ENCODE measurements around the gene ADK. TPM values are rescaled to one million over a fixed set of nuclear protein-coding genes. Genes with fewer than 3 reads are reported as not detected.
"Not testable (repeated sequence)": the region's sequence is repeated elsewhere in the genome, so short reads cannot be mapped to it uniquely, and the experiment has no call there.

ADK gene
- total and polyA plus RNA-seq, 2 donors (not counting 3 experiments of a cell fraction or from before 2014, with no cell fraction given), result 11.7 to 46.5 TPM

DNA sequence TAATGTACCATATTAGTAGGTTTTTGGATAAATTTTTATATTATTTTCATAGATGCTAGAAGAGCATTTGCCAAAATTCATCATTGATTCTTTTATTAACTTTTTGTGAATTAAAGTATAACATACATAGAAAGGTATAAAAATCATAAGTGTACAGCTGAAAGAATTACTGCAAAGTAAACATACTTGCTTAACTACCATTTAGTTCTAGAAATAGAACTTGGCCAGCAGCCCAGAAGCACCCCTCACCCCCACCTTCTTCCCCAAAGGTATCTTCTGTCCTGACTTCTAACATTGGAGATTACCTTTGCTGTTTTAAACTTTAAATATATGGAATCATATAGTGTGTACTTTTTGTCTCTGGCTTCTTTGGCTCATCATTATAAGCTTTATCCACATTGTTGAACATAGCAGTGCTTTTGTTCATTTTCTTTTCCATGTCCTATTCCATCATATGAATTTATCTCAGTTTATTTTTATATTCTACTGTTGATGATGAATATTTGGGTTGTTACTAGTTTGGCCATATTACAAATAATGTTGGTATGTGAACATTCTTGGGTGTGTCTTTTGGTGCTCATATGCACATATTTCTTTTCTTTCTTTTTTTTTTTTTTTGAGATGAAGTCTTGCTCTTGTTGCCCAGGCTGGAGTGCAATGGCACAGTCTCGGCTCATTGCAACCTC is 142.8 kb downstream of the ADK start:
- CTCF ChIA-PET, result interaction anchor here (0.8 kb wide), 1 partner anchor 14 kb away, joined by 3 read pairs; no protein-coding TSS in a partner anchor
- TF ChIP-seq FOS (IDR thresholded peaks at IDR 0.05; ENCODE audit: borderline replicate concordance, insufficient read depth, low read length) (no peak), GATA2 (IDR thresholded peaks at IDR 0.05; ENCODE audit: insufficient read depth, insufficient read length, low read depth, low read length) (no peak), EZH2 (IDR thresholded peaks at IDR 0.05; ENCODE audit: borderline replicate concordance, low read depth, low read length, severe bottlenecking) (no peak)
- TF ChIP-seq, protein P1, sequence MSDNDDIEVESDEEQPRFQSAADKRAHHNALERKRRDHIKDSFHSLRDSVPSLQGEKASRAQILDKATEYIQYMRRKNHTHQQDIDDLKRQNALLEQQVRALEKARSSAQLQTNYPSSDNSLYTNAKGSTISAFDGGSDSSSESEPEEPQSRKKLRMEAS (IDR thresholded peaks at IDR 0.05; ENCODE audit: insufficient read depth, insufficient read length), result no peak
- FAIRE-seq, result no peak

DNA sequence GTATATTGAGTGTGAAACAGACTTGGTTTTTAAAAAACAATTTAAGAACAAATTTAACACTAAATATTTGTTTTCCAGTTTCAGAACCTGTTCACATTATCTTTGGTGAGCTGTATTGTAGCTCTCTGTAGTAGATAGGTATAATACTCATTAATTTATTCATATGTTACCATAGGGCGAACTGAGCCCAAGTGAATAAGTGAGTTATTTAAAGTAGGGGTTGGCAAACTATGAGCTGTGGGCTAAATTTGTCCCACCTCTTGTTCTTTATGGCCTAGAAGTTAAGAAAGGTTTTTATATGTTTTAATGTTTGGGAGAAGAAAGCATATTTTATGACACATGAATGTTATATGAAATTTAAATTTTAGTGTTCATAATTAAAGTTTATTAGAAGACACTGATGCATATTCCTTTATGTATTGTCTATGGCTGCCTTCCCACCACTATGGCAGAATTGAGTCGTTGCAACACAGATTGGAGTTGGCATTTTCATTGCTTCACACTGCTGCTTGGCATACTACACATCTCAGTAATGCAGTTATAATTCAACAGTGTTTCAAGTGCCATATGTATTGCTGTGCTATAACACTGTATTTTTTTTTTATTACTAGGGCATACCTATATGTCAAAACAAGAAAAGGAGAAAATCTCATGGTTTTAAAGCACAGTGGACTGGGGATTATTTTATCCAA is 146.5 kb downstream of the ADK start:
- Histone ChIP-seq H3K27ac (ENCODE audit: insufficient read depth, low read depth, low read length) (no peak overlapping the region), H2AFZ (ENCODE audit: low read depth, low read length) (no peak overlapping the region), H3K4me2 (ENCODE audit: insufficient read depth, low read length) (no peak overlapping the region), H4K20me1 (replicated peaks; ENCODE audit: control insufficient read depth, extremely low read depth, insufficient read depth, low read length) (no peaks in the 10 kb centered on the region), H3K4me3 (replicated peaks in 1 of 3; ENCODE audit: insufficient read depth in 1 of 3, low read depth in 1 of 3, low read length in 3 of 3) (no peak overlapping the region), H3K36me3 (ENCODE audit: control insufficient read depth in 2 of 2, extremely low read depth in 1 of 2, insufficient read depth in 2 of 2, low read length in 2 of 2) (no peaks in the 10 kb centered on the region), H3K27me3 (ENCODE audit: control insufficient read depth in 2 of 2, insufficient read depth in 2 of 2, low read length in 2 of 2) (no peaks in the 10 kb centered on the region), H3K79me2 (ENCODE audit: control insufficient read depth, insufficient read depth, low read length) (peaks cover 21% of the 10 kb centered on the region), H3K9me1 (replicated peaks; ENCODE audit: control insufficient read depth, extremely low read depth, insufficient read depth, low read length) (no peaks in the 10 kb centered on the region), H3K9ac (replicated peaks; ENCODE audit: extremely low read depth, insufficient read depth, low read length) (no peak overlapping the region), H3K9me3 (replicated peaks; ENCODE audit: control insufficient read depth, insufficient read depth, low read length) (no peaks in the 10 kb centered on the region), H3K4me1 (ENCODE audit: control insufficient read depth, extremely low read depth, insufficient read depth, low read length) (peaks cover 3% of the 10 kb centered on the region)
- FAIRE-seq (no peak), DNase-seq (ENCODE audit: low read depth, low spot score) (no peak)
- ChIA-PET CTCF (interaction anchor here (0.9 kb wide), 1 partner anchor 21 kb away, joined by 3 read pairs; no protein-coding TSS in a partner anchor), POLR2A (no interaction called here)
- TF ChIP-seq EZH2 (IDR thresholded peaks at IDR 0.05; ENCODE audit: borderline replicate concordance, low read depth, low read length, severe bottlenecking) (no peak), MYC (IDR thresholded peaks at IDR 0.05; ENCODE audit: low read depth, low read length) (no peak), POLR2A (IDR thresholded peaks at IDR 0.05; ENCODE audit: low read depth, low read length) (no peak)
- intact Hi-C loops (cut with micrococcal nuclease), result no loop called here
- no TSS peak for BruUV-seq (replicated peaks)
- dilution Hi-C loops (cut with MboI; ENCODE audit: extremely low pct_ligation_motif_present, low sequenced_read_pairs), result no loop called here

More for the DNA sequence above, 142.8 kb downstream of the ADK start:
- peak; percentile 48 for DNase-seq (ENCODE audit: low read depth, low spot score)
- H3K36me3 ChIP-seq (ENCODE audit: control insufficient read depth in 2 of 2, extremely low read depth in 1 of 2, insufficient read depth in 2 of 2, low read length in 2 of 2), result no peaks in the 10 kb centered on the region
- H3K4me1 ChIP-seq (ENCODE audit: control insufficient read depth, extremely low read depth, insufficient read depth, low read length), result peaks cover 3% of the 10 kb centered on the region
- no peaks in the 10 kb centered on the region for H3K9me3 ChIP-seq (replicated peaks; ENCODE audit: control insufficient read depth, insufficient read depth, low read length)
- H3K27ac ChIP-seq (ENCODE audit: insufficient read depth, low read depth, low read length), result no peak overlapping the region
- no peaks in the 10 kb centered on the region for H4K20me1 ChIP-seq (replicated peaks; ENCODE audit: control insufficient read depth, extremely low read depth, insufficient read depth, low read length)
- no peaks in the 10 kb centered on the region for H3K9me1 ChIP-seq (replicated peaks; ENCODE audit: control insufficient read depth, extremely low read depth, insufficient read depth, low read length)
- H3K4me2 ChIP-seq (ENCODE audit: insufficient read depth, low read length), result no peak overlapping the region
- H3K4me3 ChIP-seq (replicated peaks in 1 of 3; ENCODE audit: insufficient read depth in 1 of 3, low read depth in 1 of 3, low read length in 3 of 3), result no peak overlapping the region
- BruUV-seq (replicated peaks), result no TSS peak
- dilution Hi-C loops (cut with MboI; ENCODE audit: extremely low pct_ligation_motif_present, low sequenced_read_pairs), result no loop called here
- H2AFZ ChIP-seq (ENCODE audit: low read depth, low read length), result no peak overlapping the region
- no peak overlapping the region for H3K9ac ChIP-seq (replicated peaks; ENCODE audit: extremely low read depth, insufficient read depth, low read length)
- intact Hi-C loops (cut with micrococcal nuclease), result no loop called here
- no peaks in the 10 kb centered on the region for H3K27me3 ChIP-seq (ENCODE audit: control insufficient read depth in 2 of 2, insufficient read depth in 2 of 2, low read length in 2 of 2)
- POLR2A ChIA-PET, result no interaction called here
- peaks cover 24% of the 10 kb centered on the region for H3K79me2 ChIP-seq (ENCODE audit: control insufficient read depth, insufficient read depth, low read length)

DNA sequence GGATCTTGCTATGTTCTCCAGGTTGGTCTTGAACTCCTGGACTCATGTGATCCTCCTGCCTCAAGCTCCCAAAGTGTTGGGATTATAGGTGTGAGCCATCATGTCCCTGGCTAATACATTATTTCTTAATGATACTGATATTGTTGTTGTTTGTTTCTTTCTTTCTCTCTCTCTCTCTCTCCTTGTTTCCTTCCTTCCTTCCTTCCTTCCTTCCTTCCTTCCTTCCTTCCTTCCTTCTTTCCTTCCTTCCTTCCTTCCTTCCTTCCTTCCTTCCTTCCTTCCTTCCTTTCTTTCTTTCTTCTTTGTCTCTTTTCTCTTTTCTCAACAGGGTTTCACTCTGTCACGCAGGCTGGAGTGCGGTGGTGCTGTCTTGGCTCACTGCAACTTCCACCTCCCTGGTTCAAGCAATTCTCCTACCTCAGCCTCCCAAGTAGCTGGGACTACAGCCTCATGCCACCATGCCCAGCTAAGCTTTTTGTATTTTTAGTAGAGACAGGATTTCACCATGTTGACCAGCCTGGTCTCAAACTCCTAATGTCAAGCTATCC is 149.1 kb downstream of the ADK start:
- CTCF ChIA-PET; H2AFZ ChIP-seq (ENCODE audit: low read depth, low read length); H3K9me3 ChIP-seq (replicated peaks; ENCODE audit: control insufficient read depth, insufficient read depth, low read length); H3K9me1 ChIP-seq (replicated peaks; ENCODE audit: control insufficient read depth, extremely low read depth, insufficient read depth, low read length); intact Hi-C loops (cut with micrococcal nuclease); H3K4me1 ChIP-seq (ENCODE audit: control insufficient read depth, extremely low read depth, insufficient read depth, low read length); H3K9ac ChIP-seq (replicated peaks; ENCODE audit: extremely low read depth, insufficient read depth, low read length); FAIRE-seq; BruUV-seq (replicated peaks); H3K4me3 ChIP-seq (replicated peaks in 1 of 3; ENCODE audit: insufficient read depth in 1 of 3, low read depth in 1 of 3, low read length in 3 of 3); DNase-seq (ENCODE audit: low read depth, low spot score); H3K27me3 ChIP-seq (ENCODE audit: control insufficient read depth in 2 of 2, insufficient read depth in 2 of 2, low read length in 2 of 2); H3K4me2 ChIP-seq (ENCODE audit: insufficient read depth, low read length); dilution Hi-C loops (cut with MboI; ENCODE audit: extremely low pct_ligation_motif_present, low sequenced_read_pairs); H3K27ac ChIP-seq (ENCODE audit: insufficient read depth, low read depth, low read length); H4K20me1 ChIP-seq (replicated peaks; ENCODE audit: control insufficient read depth, extremely low read depth, insufficient read depth, low read length); H3K36me3 ChIP-seq (ENCODE audit: control insufficient read depth in 2 of 2, extremely low read depth in 1 of 2, insufficient read depth in 2 of 2, low read length in 2 of 2): not testable (repeated sequence)
- H3K79me2 ChIP-seq (ENCODE audit: control insufficient read depth, insufficient read depth, low read length), result peaks cover 14% of the 10 kb centered on the region
- POLR2A ChIA-PET, result interaction anchor here (0.6 kb wide), 1 partner anchor 9 kb away, joined by 3 read pairs; no protein-coding TSS in a partner anchor

Data from endothelial cell of umbilical vein (primary cell).